Endothelial cell of umbilical vein (primary cell): ENCODE data around the gene ZSCAN26. TPM values are rescaled to one million over a fixed set of nuclear protein-coding genes. Genes with fewer than 3 reads are reported as not detected.

ENCODE experiments used
- BruUV-seq: library from RNA; stranded (reverse); fragments of 400-500 nt; replicated peaks from 2 replicates; lab custom pipeline; 2021; lab: Mats Ljungman, UMichigan
- CTCF ChIA-PET: fragments of 300-600, 350-600 bp; sonication (Branson Sonifier 250); formaldehyde crosslinking; loops from one replicate; lab custom pipeline; 2021; ENCODE audit warnings: antibody characterized with exemption, inconsistent platforms; lab: Charles Lee
- POLR2A ChIA-PET: fragments of 300-600, 350-600 bp; sonication (Branson Sonifier 250); formaldehyde crosslinking; loops from one replicate; lab custom pipeline; 2021; ENCODE audit warnings: antibody characterized with exemption, inconsistent platforms; lab: Charles Lee
- DNase-seq: peaks from one replicate; pipeline ENCODE4 v3.0.0-alpha.2; 2011; ENCODE audit warnings: low read depth, low spot score
- FAIRE-seq: peaks from 2 replicates; lab custom pipeline; 2011; peaks lifted over from hg19 to GRCh38; lab: Jason Lieb, UNC
- H2AFZ ChIP-seq: 2 replicates; pipeline ENCODE4 v1.6.0; 2012; ENCODE audit warnings: low read depth, low read length, control low read depth, inconsistent platforms
- H3K27ac ChIP-seq: 2 replicates; pipeline ENCODE4 v1.5.1; 2011; ENCODE audit warnings: low read depth, mild to moderate bottlenecking, control low read depth, low read length, moderate library complexity; ENCODE audit not compliant: insufficient read depth
- H3K27me3 ChIP-seq, 2 experiments: 2 replicates each; pipeline versions ENCODE4 v1.6.0 to v1.6.1; 2011; ENCODE audit warnings: low read length in 2 of 2, mixed read lengths in 1 of 2; ENCODE audit not compliant: control insufficient read depth in 2 of 2, insufficient read depth in 2 of 2
- H3K36me3 ChIP-seq, 2 experiments: 2 replicates in 1 of 2; 3 replicates in 1 of 2; pipeline ENCODE4 v1.5.1; 2011; ENCODE audit warnings: low read length in 2 of 2, mild to moderate bottlenecking in 1 of 2, moderate library complexity in 1 of 2; ENCODE audit not compliant: control insufficient read depth in 2 of 2, insufficient read depth in 2 of 2; ENCODE audit errors: extremely low read depth in 1 of 2
- H3K4me1 ChIP-seq: 3 replicates; pipeline ENCODE4 v1.5.1; 2011; ENCODE audit warnings: mild to moderate bottlenecking, low read length; ENCODE audit not compliant: control insufficient read depth, insufficient read depth; ENCODE audit errors: extremely low read depth
- H3K4me2 ChIP-seq: 2 replicates; pipeline ENCODE4 v1.6.1; 2011; ENCODE audit warnings: low read length, control low read depth, mixed read lengths; ENCODE audit not compliant: insufficient read depth
- H3K4me3 ChIP-seq, 3 experiments: fragments of 200-600 bp in 1 of 3; sonication (generic), shearing (Covaris generic) in 1 of 3; replicated peaks in 1 of 3; 2 replicates each; pipeline ENCODE4 v1.5.1; 2011 to 2016; ENCODE audit warnings: control low read depth in 3 of 3, low read length in 3 of 3, mild to moderate bottlenecking in 2 of 3, inconsistent platforms in 1 of 3, low read depth in 1 of 3, moderate library complexity in 1 of 3; ENCODE audit not compliant: insufficient read depth in 1 of 3
- H3K79me2 ChIP-seq: 2 replicates; pipeline ENCODE4 v1.6.0; 2012; ENCODE audit warnings: low read length, inconsistent platforms; ENCODE audit not compliant: control insufficient read depth, insufficient read depth
- H3K9ac ChIP-seq: replicated peaks from 2 replicates; pipeline ENCODE3; 2011; ENCODE audit warnings: low read length, control low read depth; ENCODE audit not compliant: insufficient read depth; ENCODE audit errors: extremely low read depth
- H3K9me1 ChIP-seq: replicated peaks from 3 replicates; pipeline ENCODE4 v1.6.0; 2011; ENCODE audit warnings: mild to moderate bottlenecking, low read length; ENCODE audit not compliant: control insufficient read depth, insufficient read depth; ENCODE audit errors: extremely low read depth
- H3K9me3 ChIP-seq: replicated peaks from 2 replicates; pipeline ENCODE4 v1.5.1; 2012; ENCODE audit warnings: low read length, inconsistent platforms; ENCODE audit not compliant: control insufficient read depth, insufficient read depth
- H4K20me1 ChIP-seq: replicated peaks from 2 replicates; pipeline ENCODE3; 2011; ENCODE audit warnings: mild to moderate bottlenecking, low read length; ENCODE audit not compliant: control insufficient read depth, insufficient read depth; ENCODE audit errors: extremely low read depth
- EZH2 ChIP-seq: IDR thresholded peaks from 2 replicates; pipeline ENCODE4 v1.6.1; 2012; ENCODE audit warnings: borderline replicate concordance, low read depth, mild to moderate bottlenecking, moderate library complexity, low read length, inconsistent platforms; ENCODE audit not compliant: severe bottlenecking
- FOS ChIP-seq: IDR thresholded peaks from 2 replicates; pipeline ENCODE4 v1.6.1; 2011; ENCODE audit warnings: mild to moderate bottlenecking, low read length, moderate library complexity, borderline replicate concordance; ENCODE audit not compliant: insufficient read depth
- GATA2 ChIP-seq: IDR thresholded peaks from 2 replicates; pipeline ENCODE4 v1.7.0; 2011; ENCODE audit warnings: low read depth, mild to moderate bottlenecking, moderate library complexity, mixed read lengths, low read length; ENCODE audit not compliant: insufficient read length, insufficient read depth
- JUN ChIP-seq: IDR thresholded peaks from 2 replicates; pipeline ENCODE4 v1.6.1; 2011; ENCODE audit warnings: borderline replicate concordance, low read depth; ENCODE audit not compliant: insufficient read length, insufficient read depth
- MYC ChIP-seq: IDR thresholded peaks from one replicate; pipeline ENCODE4 v1.6.1; 2011; ENCODE audit warnings: mild to moderate bottlenecking, low read depth, low read length
- POLR2A ChIP-seq: IDR thresholded peaks from 2 replicates; pipeline ENCODE4 v1.6.1; 2012; ENCODE audit warnings: low read depth, mild to moderate bottlenecking, control low read depth, low read length
- POLR2AphosphoS5 ChIP-seq: IDR thresholded peaks from 2 replicates; pipeline ENCODE4 v1.6.1; 2012; ENCODE audit warnings: low read depth, mild to moderate bottlenecking, control low read depth, low read length, moderate library complexity; ENCODE audit not compliant: insufficient read depth
- dilution Hi-C: fragments of 300-500 bp; cut with MboI; formaldehyde crosslinking; loops from one replicate; pipeline ENCODE4 v1.15.0; 2019; ENCODE audit warnings: low sequenced_read_pairs; ENCODE audit not compliant: extremely low pct_ligation_motif_present
- intact Hi-C: fragments of 100-400 bp; cut with micrococcal nuclease; formaldehyde crosslinking; loops from one replicate; pipeline ENCODE4 v1.10.0; 2022
- polyA plus RNA-seq, 4 experiments: library from polyadenylated mRNA; depleted of rRNA in 3 of 4; stranded (reverse) in 3 of 4; unstranded in 1 of 4; fragments of >200 nt; gene quantifications; 2 replicates each; pipeline versions ENCODE4 v1.2.1 to v1.2.3, GENCODE V29; 2011 to 2012; ENCODE audit warnings: missing spikeins in 1 of 4
- total RNA-seq: library from RNA; stranded (reverse); gene quantifications from 2 replicates; pipeline ENCODE4 v1.2.3, GENCODE V29; 2021
- TF ChIP-seq, protein P1 (sequence below), 2 donors: IDR thresholded peaks; 1 replicate in 1 of 2; 2 replicates in 1 of 2; pipeline ENCODE4 v1.5.1; 2011; ENCODE audit warnings: low read length in 2 of 2, mild to moderate bottlenecking in 2 of 2, moderate library complexity in 2 of 2, control low read depth in 1 of 2, inconsistent platforms in 1 of 2, low read depth in 1 of 2; ENCODE audit not compliant: insufficient read depth in 1 of 2; ENCODE audit errors: extremely low read depth in 1 of 2
- TF ChIP-seq, protein P2 (sequence below): IDR thresholded peaks from 2 replicates; pipeline ENCODE4 v1.6.1; 2011; ENCODE audit not compliant: insufficient read depth, insufficient read length

ZSCAN26 gene
- total and polyA plus RNA-seq, 2 donors (not counting 3 experiments of a cell fraction or from before 2014, with no cell fraction given): 12.8 to 14.1 TPM

DNA sequence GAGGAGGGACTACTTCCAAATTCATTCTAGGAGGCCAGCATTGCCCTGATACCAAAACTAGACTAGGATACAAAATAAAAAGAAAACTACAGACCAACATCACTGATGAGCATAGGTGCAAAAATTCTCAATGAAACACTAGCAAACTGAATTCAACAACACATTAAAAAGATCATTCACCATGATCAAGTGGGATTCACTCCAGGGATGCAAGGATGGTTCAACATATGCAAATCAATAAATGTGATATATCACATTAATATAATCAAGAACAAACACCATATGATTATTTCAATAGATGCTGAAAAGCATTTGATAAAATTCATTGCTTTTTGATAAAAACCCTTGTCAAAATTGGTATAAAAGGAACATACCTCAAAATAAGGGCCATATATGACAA is 24.6 kb downstream of the ZSCAN26 start:
- dilution Hi-C loops (no loop called here), intact Hi-C loops (no loop called here)
- DNase-seq (no peak), FAIRE-seq (no peak)
- Histone ChIP-seq H3K27me3 (no peaks in the 10 kb centered on the region), H3K9me1 (no peaks in the 10 kb centered on the region), H3K4me1 (no peaks in the 10 kb centered on the region), H3K36me3 (peaks cover 4 to 7% of the 10 kb centered on the region in 2 experiments), H2AFZ (no peak overlapping the region), H3K4me3 (no peak overlapping the region), H3K27ac (no peak overlapping the region), H3K4me2 (no peak overlapping the region), H3K9ac (no peak overlapping the region), H3K9me3 (no peaks in the 10 kb centered on the region), H4K20me1 (no peaks in the 10 kb centered on the region), H3K79me2 (no peaks in the 10 kb centered on the region)
- POLR2A ChIA-PET: no interaction called here
- TF ChIP-seq MYC: no peak
- no peak for TF ChIP-seq FOS
- no peak for TF ChIP-seq POLR2AphosphoS5
- TF ChIP-seq GATA2: no peak
- TF ChIP-seq JUN: no peak
- BruUV-seq: no TSS peak
- CTCF ChIA-PET: no interaction called here

DNA sequence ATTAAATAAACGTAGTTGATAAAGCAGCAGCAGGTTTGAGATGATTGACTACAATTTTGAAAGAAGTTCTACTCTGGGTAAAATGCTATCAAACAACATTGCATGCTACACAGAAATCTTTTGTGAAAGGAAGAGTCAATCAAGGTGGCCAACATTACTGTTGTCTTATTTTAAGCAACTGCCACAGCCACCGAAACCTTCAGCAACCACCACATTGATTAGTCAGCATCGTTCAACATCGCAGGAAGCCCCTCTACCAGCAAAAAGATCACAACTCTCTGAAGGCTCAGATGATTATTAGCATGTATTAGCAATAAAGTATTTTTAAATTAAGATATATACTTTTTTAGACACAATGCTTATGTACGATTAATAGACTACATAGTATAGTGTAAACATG is 28.4 kb downstream of the ZSCAN26 start:
- TF ChIP-seq MYC (no peak), GATA2 (no peak), POLR2AphosphoS5 (no peak), POLR2A (no peak), FOS (no peak), JUN (no peak), EZH2 (no peak)
- TF ChIP-seq, protein P1, sequence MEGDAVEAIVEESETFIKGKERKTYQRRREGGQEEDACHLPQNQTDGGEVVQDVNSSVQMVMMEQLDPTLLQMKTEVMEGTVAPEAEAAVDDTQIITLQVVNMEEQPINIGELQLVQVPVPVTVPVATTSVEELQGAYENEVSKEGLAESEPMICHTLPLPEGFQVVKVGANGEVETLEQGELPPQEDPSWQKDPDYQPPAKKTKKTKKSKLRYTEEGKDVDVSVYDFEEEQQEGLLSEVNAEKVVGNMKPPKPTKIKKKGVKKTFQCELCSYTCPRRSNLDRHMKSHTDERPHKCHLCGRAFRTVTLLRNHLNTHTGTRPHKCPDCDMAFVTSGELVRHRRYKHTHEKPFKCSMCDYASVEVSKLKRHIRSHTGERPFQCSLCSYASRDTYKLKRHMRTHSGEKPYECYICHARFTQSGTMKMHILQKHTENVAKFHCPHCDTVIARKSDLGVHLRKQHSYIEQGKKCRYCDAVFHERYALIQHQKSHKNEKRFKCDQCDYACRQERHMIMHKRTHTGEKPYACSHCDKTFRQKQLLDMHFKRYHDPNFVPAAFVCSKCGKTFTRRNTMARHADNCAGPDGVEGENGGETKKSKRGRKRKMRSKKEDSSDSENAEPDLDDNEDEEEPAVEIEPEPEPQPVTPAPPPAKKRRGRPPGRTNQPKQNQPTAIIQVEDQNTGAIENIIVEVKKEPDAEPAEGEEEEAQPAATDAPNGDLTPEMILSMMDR (IDR thresholded peaks at IDR 0.05; ENCODE audit: extremely low read depth in 1 of 2, insufficient read depth in 1 of 2, low read depth in 1 of 2, low read length in 2 of 2): no peak
- TF ChIP-seq, protein P2, sequence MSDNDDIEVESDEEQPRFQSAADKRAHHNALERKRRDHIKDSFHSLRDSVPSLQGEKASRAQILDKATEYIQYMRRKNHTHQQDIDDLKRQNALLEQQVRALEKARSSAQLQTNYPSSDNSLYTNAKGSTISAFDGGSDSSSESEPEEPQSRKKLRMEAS: no peak
- intact Hi-C loops (no loop called here), dilution Hi-C loops (no loop called here)
- no peak overlapping the region for H3K9ac ChIP-seq
- no peak for DNase-seq
- H3K4me3 ChIP-seq: no peak overlapping the region
- H3K27me3 ChIP-seq: no peaks in the 10 kb centered on the region
- no peaks in the 10 kb centered on the region for H3K9me1 ChIP-seq
- ChIA-PET POLR2A (no interaction called here), CTCF (no interaction called here)
- H2AFZ ChIP-seq: no peak overlapping the region
- BruUV-seq: no TSS peak
- H3K27ac ChIP-seq: no peak overlapping the region
- H3K9me3 ChIP-seq: no peaks in the 10 kb centered on the region
- H3K4me2 ChIP-seq: no peak overlapping the region
- H3K36me3 ChIP-seq: peaks cover 5% of the 10 kb centered on the region in 2 experiments
- FAIRE-seq: no peak
- H3K79me2 ChIP-seq: no peaks in the 10 kb centered on the region
- H4K20me1 ChIP-seq: no peaks in the 10 kb centered on the region
- no peaks in the 10 kb centered on the region for H3K4me1 ChIP-seq
